Measurements from ENCODE around the gene CBR1.
A peak's percentile ranks its signal among the peaks of the same experiment; 100 is the strongest.

The CBR1 gene

DNA sequence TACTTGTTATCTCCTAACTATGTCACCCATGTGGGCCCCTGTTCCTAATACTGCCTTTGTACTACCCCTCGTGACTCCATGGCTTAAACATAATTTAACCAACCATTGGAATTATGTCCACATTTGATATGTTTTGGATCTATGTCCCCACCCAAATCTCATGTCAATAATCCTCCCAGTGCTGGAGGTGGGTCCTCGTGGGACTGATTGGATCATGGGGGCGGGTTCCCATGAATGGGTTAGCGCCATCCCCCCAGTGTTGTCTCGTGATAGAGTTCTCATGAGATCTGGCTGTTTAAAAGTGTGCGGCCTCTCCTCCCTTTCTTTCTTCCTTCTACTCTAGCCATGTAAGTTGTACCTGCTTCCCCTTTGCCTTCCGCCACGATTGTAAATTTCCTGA lies 9.8 kb downstream of the CBR1 start:
- DNase-seq (ENCODE audit: low read depth, low spot score) = no peak

DNA sequence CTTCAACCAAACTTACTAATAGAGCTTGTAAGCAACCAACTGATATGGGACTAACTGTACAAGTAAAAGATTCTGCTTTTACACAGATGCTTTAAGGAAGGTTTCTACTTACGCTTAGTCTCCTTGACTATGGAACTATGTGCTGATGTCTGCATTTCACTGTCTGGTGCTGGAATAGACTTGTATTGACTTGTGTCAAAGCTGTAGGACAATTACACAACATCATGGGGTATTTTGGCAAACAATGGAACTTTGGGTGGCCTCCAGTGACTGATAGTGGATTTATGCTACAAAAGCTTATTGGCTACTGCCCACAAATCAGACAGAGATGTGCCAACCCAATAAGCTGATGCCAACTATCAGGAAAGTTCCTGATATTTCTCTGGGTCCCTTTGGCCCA lies 10.6 kb downstream of the CBR1 start:
- DNase-seq (ENCODE audit: low read depth, low spot score) = no peak

DNA sequence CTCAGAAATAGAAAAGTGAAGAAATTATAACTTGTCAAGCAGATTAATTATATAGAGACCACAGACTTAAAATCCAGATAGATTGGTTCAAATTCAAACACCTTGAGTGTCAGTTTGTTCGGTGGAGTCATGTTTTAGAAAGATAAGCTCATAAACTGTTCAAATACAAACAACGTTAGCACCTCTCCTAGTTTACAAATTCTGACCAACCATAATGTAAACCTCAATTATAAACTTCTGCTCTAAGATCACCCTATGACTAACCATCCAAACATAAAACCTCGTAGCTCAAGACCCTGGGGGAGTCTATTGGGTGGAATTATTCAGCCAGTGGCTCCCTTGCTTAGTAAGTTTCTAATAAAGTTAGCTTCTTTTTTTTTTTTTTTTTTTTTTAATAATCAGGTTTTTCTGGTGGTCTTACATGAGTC lies 12.4 kb downstream of the CBR1 start:
- no peak for DNase-seq (ENCODE audit: low read depth, low spot score)

DNA sequence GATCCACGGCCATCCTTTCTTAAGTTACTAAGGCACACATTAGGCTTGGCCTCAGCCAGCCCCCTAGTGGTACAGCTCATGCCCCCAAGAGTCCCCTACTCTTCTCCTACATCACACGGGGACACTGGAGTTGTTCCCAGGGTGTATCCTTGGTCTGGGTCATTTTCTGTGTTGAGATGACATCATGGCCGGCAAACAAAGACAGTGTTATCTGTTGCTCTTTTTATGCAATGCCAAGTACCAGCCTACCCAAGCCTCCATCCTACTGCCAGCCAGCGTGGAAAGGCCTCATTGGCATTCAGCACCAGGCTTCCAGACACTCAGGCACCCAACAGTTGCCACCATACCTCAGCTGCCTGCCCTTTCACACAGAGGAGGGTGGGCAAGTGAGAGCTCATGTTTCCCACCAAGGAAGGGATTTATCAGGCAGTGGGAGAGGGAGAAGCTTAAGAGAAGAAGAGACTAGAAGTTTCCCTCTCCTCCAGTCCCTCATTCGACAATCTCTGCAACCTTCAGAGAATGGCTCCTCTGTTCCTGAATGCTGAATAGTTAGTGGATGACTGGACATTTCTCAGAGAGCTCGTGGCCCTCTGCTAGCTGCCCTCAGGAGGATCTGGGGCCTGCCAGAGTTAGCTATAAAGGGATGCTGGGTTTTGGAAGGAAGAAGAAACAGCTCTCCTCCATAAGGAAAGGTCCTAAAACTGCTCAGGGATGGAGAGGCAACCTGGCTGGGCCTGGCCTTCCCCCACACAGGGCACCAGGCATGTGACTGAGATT lies 17.7 kb downstream of the CBR1 start:
- DNase-seq (ENCODE audit: low read depth, low spot score) = no peak

DNA sequence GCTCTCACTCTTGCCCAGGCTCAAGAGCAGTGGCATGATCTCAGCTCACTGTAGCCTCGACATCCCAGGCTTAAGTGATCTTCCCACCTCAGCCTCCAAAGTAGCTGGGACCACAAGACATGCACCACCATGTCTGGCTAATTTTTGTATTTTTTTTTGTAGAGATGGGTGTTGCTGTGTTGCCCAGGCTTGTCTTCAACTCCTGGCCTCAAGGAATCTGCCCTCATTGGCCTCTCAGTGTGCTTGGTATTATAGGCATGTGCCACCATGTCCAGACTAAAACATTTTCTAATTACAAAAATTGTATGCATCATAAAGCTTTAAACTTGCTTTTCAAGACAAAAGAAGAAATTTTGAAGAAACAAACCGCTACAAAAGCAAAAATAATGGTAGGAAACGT lies 20.1 kb downstream of the CBR1 start:
- DNase-seq (ENCODE audit: low read depth, low spot score) = no peak

DNA sequence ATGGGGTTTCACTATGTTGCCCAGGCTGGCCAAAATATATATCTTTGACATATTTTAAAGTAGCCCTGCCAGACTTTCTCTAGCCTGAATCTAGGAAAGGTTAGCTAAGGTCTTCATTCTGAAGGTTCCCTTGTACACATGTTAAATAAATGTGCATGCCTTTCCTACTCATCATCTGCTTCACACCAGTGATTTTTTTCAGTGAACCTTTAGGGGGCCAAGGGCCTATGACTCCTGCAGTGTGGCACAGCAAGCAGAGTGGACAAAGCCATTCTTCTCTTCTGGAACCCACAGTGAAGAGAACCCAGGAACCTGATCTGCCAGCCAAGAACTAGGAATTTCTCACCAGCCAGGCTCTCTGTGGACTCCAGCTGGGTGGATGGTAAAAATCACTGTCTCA lies 22.9 kb downstream of the CBR1 start:
- DNase-seq (ENCODE audit: low read depth, low spot score) = no peak

DNA sequence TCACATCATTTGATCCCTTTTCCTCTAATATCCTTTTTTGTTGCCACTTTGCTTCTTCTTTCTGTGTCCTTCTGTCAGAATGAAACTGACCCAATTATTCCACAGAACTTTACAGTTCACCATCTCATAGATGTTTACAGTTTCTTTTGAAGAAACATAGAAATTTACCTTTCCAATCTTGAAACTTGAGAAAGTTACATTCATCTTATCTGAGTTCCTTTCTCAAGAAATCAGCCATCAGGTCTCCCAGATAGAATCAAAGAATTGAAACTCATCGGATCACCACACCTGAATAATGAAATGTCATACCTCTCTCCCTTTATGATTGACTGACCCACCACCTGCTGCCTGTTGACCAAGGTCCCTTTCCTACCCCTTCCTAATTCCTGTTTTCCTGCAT lies 23.7 kb downstream of the CBR1 start:
- no peak for DNase-seq (ENCODE audit: low read depth, low spot score)

DNA sequence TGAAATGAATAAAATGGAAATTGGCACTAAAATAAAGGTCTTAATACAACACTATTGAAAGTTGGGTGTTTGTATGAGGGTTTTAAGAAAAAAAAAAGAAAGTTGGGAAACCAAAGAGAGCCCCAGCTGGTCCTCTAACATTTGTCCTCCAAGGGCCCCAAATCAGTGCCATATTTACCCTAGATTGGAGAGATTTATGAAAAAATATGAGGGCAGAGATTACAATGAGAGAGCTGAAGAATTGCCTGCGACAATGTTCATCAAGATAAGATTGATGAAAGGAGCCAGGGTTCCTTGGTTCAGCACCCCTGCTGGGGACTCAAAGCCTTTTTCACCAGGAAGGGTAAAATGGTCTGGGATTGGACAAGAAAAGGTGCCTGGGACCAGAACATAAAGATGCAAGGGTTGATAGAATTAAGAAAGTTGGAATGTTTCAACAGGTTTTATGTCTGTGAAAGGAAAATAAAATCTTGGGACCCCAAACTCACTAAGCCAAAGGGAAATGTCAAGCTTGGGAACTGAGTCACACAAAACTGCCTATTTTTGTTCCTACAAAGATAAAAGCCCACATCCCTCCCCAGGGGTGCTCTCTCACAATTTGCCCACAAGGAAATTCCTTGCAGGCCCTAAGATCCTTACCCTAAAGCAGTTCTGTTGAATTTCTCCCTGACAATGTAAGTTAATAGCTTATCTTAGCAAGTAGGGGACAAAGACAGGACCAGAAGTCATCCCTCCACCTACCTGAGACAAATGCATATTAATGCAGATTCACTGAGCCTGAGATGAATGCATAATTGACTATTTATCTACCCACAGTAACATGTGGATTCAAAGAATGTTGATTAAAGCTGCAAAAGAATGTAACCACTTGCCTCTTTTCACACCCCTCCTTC lies 26.8 kb downstream of the CBR1 start:
- DNase-seq (ENCODE audit: low read depth, low spot score) = peak; percentile 87

DNA sequence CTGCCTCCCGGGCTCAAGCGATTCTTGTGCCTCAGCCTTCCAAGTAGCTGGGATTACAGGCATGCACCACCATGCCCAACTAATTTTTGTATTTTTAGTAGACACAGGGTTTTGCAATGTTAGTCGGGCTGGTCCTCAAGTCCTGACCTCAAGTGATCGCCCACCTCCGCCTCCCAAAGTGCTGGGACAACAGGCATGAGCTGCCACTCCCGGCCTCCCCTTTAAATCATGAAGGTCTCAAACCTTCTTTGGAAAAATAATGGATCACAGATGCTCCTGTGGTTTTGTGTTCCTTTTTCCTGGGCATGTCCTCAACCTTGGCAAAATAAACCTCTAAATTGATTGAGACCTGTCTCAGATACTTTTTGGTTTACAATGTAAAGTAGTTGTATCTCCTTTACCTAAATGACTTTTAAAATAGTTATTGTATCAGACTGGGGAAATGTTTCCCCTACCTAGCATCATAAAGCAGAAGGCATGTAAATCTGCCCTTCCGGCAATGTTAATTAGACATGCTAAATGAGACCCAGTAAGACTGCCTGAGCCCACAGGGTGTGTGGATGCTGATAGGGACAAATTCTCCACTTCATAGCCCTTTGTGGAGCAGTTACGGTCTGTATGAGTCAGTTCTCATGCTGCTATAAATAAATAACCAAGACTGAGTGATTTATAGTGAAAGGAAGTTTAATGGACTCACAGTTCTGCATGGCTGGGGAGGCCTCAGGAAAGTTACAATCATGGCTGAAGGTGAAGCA lies 27.8 kb downstream of the CBR1 start:
- no peak for DNase-seq (ENCODE audit: low read depth, low spot score)

DNA sequence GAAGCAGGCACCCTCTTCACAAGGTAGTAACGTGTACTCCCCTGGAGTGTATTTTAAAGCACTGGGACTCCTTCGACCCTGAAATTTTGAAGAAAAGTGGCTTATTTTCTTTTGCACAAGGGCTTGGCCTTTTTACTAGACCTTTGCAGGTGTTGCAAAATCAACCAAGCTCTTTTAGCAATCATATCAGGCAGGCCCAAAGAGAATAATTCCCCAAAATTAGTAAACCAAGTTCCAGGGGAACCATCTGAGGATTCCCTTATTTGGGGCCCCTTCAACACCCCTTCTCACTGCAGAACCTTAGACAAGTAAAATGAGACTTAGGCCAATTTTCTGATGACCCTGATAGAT lies 28.3 kb downstream of the CBR1 start:
- DNase-seq (ENCODE audit: low read depth, low spot score) = no peak

DNA sequence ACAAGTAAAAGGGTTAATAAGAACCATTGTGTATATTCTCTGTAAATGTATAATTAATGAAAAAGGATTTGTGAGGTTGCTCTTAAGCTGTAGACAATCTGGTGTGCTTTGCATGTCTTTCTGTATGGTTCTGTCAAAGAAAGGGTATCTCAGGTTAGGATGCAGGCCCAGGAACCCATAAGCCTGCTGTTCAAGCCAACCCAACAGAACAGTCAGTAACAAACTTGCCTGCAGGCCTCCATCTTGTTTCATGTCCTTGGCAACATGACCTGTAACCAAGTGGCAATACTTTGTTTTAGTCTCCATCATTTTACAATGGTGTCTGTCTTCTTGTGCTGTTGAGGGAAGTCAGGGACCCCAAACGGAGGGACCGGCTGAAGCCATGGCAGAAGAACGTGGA lies 29.2 kb downstream of the CBR1 start:
- DNase-seq (ENCODE audit: low read depth, low spot score) = no peak

DNA sequence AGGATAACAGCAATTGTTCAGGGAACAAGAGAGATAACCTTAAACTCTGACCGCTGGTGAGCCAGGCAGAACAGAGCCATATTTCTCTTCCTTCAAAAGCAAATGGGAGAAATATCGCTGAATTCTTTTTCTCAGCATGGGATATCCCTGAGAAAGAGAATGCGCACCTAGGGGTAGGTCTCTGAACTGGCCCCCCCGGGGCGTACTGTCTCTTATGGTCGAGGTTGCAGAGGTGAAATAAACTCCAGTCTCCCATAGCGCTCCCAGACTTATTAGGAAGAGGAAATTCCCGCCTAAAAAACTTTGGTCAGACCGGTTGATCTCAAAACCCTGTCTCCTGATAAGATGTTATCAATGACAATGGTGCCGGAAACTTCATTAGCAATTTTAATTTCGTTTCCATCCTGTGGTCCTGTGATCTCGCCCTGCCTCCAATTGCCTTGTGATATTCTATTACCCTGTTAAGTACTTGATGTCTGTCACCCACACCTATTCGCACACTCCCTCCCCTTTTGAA lies 29.9 kb downstream of the CBR1 start:
- peak; percentile 77 for DNase-seq (ENCODE audit: low read depth, low spot score)

DNA sequence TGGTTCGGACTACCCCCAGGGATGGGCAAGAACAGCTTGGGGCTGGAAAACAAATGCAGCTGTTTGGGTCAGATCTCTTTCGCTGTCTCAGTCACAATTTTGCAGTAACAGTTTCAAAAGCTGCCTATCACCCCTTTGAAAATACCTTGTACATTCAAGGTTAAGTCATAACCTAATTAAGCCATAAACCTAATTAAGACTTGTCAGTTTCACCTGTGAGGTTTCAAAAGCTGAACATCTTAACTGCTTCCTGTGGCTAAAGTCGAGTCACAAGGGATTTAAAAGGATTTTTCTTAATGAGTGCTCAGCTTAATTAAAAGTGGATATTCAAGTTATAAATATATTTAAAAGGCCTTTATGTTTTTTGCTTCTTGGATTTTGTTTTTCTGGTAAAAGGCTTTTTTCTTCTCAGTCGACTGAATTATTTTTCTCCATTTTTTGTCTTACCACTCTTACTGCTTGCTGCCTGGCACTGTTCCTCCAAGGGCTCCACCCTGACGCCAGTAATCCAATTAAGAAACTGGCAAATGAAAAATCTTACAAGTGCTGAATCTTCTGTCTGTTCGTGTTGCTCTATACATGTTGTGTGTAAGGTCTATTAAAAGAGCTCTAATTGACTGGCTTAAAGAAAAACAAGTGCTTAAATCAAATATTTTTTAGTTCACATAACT lies 31.3 kb downstream of the CBR1 start:
- DNase-seq (ENCODE audit: low read depth, low spot score) = no peak

DNA sequence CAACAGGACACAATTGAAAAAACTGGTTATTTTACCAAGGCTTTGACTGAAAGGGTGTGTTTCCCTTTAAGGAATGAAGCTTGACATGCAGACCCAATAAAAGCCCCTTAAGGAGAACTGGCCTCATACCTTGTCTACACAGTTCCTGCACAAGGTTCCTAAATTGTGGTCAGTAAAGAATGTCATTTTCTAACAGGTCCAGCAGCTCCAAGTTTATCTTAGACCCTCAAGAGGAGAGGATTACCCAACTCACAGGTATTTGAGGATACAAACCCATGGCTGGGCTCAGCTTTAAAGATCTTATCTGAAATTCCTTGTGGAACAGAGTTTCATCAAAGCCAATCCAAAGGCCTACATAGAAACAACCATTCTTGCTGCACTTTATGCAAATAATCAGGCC lies 33.6 kb downstream of the CBR1 start:
- no peak for DNase-seq (ENCODE audit: low read depth, low spot score)

DNA sequence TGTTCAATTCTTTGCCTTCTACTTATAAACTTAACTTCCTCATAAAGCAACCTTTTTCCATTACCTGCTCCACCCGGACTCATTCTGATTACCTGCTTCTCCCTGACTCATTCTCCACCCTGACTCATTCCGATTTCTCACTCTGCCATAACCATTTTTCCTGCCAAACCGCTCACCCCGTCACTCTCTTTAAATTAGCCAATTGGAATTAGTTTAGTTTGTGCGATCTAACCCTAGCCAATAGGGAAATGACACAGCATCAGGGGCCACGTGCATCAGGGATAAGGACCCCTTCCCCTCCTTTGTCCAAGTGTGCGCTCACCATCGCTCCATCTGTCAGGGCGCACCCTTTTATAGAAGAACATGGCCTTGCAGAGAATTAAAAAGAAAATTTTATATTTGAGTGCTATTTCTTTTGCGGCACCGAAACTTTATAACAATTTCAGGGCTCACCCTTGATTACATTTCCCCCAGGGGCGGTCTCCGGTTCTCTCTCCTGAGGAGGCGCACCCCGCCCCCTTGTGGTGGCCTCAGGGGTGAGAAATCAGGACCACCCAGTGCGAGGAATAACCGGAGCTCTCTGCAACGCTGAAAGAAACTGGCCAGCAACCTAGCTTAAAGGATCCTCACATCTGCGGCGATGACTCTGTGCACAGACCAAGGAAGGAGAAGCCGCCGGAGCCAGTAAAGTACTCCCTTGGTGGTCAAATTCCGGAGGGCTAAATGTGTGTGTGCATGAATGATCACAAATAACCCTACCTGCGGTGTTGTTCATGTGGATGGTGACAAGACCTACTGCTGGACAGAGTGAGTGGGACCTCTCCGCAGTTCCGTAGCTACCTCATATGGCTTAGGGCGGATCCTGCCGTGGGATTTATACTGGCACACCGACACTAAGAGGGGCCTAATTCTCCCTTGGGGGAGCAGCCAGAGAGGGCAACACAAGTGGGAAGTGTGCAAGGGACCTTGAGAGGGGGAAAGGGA lies 34.8 kb downstream of the CBR1 start:
- peak; percentile 52 for DNase-seq (ENCODE audit: low read depth, low spot score)

DNA sequence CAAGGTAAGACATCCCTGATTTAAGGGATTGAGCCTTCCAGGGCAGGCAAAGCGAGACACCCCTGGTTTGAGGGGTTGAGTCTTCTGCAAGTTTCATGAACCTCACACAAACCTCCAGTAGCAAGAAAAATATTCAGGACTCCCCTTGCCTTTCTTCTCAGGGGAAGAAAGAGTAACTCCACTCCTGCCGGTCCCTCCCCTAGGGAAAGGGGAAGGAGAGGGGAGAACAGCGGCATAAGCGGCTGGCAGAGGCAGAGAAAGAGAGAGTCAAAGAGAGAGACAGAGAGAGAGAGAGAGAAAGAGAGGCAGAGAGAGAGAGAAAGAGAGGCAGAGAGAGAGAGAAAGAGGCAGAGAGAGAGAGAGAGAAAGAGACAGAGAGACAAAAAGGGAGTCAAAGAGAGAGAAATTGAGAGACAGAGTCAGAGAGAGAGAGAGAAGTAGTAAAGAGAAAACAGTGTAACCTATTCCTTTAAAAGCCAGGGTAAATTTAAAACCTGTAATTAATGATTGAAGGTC lies 35.6 kb downstream of the CBR1 start:
- DNase-seq (ENCODE audit: low read depth, low spot score) = no peak

DNA sequence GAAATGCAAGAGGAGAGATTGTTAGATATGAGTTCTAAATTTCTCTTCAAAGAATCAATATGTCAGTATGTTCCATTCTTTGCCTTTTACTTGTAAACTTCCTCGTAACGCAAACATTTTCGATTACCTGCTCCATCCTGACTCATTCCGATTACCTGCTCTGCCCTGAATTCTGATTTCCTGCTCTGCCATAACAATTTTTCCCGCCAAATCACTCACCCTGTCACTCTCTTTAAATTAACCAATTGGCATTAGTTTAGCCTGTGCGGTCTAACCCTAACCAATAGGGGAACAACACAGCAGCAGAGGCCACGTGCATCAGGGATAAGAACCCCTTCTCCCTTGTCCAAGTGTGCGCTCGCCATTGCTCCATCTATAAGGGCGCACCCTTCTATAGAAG lies 40.0 kb downstream of the CBR1 start:
- no peak for DNase-seq (ENCODE audit: low read depth, low spot score)

DNA sequence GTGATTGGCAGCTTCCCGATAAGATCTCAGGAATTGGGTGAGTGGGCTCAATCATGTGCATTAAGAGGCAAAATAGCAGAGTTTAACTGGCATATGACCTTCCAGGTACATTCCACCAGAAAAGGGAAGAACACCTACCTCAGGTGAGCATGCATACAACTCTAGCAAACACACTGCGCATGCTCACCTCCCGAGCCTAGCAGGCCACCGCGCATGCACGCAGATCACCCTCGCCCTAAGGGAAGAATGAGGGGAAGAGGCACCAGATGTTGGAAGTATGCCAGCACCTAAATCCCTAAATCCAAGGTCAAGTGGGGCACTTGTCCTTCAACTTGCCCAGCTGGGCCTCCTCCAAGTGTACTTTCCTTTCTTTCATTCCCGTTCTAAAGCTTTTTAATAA lies 41.4 kb downstream of the CBR1 start:
- DNase-seq (ENCODE audit: low read depth, low spot score) = no peak

DNA sequence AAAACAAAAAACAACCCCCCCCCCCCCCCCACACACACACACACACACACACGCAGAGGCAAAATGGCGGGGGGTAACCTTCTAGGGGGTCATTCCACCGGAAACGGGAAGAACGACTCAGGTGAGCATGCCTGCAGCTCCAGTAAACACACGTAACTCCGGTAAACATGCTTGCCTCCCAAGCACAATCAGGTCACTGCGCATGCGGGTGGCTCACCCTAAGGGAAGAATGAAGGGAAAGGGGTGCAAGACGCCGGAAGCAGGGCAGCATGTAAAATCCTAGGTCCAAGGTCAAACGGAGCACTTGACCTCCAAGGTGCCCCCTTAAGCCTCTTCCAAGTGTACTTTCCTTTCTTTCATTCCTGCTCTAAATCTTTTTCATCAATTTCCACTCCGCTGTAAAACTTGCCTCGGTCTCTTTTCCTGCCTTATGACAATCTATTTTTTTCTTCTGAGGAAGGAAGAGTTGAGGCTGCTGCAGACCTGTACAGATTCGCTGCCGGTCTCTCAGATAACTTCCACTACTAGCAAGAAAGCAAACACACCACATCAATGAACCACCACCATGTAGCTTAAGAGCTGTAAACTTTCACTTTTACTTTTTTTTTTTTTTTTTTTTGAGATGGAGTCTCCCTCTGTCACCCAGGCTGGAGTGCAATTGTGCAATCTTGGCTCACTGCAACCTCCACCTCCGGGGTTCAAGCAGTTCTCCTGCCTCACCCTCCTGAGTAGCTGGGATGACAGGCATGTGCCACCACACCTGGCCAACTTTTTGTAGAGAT lies 44.0 kb downstream of the CBR1 start:
- DNase-seq (ENCODE audit: low read depth, low spot score) = no peak
